MM.1S (cell line): ENCODE measurements around the gene DNAJC21.

ENCODE experiments used
- EZH2 ChIP-seq: fragments of 300-600 bp; sonication (generic); optimal IDR thresholded peaks from 2 replicates; pipeline ENCODE3; 2017; ENCODE audit warnings: low read depth, mild to moderate bottlenecking, antibody characterized with exemption, low read length, mixed read lengths
- TF ChIP-seq, protein P1 (sequence below): fragments of 300-600 bp; sonication (generic); IDR thresholded peaks from 2 replicates; pipeline ENCODE4 v1.5.1; 2016; ENCODE audit warnings: antibody characterized with exemption, low read length, mixed read lengths

DNA sequence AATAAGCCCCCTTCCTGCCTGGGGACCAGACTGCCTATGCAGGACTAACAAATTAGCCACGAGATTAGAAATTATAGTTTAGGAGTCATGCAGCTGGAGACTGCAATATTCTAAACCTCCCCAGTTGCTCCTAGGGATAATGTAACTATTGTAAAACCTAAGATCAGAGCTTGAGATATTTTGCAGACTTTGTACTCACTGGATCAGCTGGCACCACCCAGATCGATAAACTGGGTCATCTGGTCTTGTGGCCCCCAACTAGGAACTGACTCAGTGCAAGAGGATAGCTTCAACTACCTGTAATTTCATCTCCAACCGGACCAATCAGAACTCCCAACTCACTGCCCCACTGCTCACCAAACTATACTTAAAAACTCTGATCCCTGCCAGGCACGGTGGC, 38.2 kb downstream of the DNAJC21 start:
- TF ChIP-seq, protein P1, sequence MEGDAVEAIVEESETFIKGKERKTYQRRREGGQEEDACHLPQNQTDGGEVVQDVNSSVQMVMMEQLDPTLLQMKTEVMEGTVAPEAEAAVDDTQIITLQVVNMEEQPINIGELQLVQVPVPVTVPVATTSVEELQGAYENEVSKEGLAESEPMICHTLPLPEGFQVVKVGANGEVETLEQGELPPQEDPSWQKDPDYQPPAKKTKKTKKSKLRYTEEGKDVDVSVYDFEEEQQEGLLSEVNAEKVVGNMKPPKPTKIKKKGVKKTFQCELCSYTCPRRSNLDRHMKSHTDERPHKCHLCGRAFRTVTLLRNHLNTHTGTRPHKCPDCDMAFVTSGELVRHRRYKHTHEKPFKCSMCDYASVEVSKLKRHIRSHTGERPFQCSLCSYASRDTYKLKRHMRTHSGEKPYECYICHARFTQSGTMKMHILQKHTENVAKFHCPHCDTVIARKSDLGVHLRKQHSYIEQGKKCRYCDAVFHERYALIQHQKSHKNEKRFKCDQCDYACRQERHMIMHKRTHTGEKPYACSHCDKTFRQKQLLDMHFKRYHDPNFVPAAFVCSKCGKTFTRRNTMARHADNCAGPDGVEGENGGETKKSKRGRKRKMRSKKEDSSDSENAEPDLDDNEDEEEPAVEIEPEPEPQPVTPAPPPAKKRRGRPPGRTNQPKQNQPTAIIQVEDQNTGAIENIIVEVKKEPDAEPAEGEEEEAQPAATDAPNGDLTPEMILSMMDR: no peak
- TF ChIP-seq EZH2: no peak
